ENCODE data around the gene MAGI1. TPM values are rescaled to one million over a fixed set of nuclear protein-coding genes. Genes with fewer than 3 reads are reported as not detected.

The MAGI1 gene
- total RNA-seq, 5 donors from 2014 or later (not counting 1 experiment from before 2014, with no cell fraction given), result 0.23 to 0.63 (median 0.29) TPM

DNA sequence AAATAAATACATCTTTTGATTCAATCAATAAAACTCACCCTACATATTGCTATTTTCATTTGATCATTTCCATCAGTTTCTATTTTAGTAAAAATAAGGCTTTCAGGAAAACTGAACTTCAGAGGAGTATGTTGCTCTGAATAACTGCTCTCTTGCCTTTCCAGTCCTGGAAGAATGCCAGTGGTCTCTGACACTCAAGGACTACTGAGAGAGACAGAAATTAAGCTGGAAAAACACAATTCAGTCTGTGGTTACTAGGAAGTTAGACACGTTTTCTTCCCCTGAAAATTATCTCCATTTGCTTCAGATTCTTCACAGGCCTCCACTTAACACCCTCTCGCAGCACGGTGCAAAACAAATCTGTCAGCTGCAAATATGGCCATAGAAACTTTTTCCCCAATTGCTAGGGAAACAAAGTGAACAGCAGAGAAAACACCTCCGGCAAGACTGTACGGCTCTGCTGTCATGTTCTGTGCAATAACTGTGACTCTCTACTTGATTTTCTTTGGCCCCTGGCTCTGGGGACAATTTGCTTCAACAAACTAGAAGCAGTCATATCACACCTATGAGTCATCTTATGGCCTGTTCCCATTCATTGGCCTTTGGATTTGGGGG, 353.0 kb downstream of the MAGI1 start:
- no peak overlapping the region for H3K27ac ChIP-seq (ENCODE audit: low read length)
- no peak overlapping the region for H3K4me3 ChIP-seq (ENCODE audit: control insufficient read depth in 1 of 2, extremely low read depth in 1 of 2, low read length in 1 of 2)
- no peak for ATAC-seq (replicated peaks in 1 of 4)
- Mint-ChIP-seq H3K4me1 (no peaks in the 10 kb centered on the region), H3K36me3 (no peaks in the 10 kb centered on the region), H3K27ac (no peak overlapping the region), H3K4me3 (no peak overlapping the region), H3K9me3 (peaks cover 0 to 7% (median 2%) of the 10 kb centered on the region in 3 donors), H3K27me3 (peaks cover 0 to 1% of the 10 kb centered on the region in 2 donors)
- CTCF ChIA-PET, result no interaction called here
- no peak for DNase-seq
- WGBS (ENCODE audit: insufficient coverage), result 73% methylated on average over 4 of the region's 5 CpGs
- POLR2A ChIA-PET, result no interaction called here
- H3K9me3 ChIP-seq, result no peaks in the 10 kb centered on the region
- H3K36me3 ChIP-seq (ENCODE audit: control insufficient read depth in 2 of 2, extremely low read depth in 1 of 2, insufficient read depth in 1 of 2, low read length in 1 of 2), result no peaks in the 10 kb centered on the region
- no peaks in the 10 kb centered on the region for H3K4me1 ChIP-seq (ENCODE audit: control insufficient read depth in 1 of 2, extremely low read depth in 1 of 2, insufficient read depth in 2 of 2, low read length in 2 of 2)
- no peaks in the 10 kb centered on the region for H3K27me3 ChIP-seq (replicated peaks in 1 of 2; ENCODE audit: control insufficient read depth in 2 of 2, extremely low read depth in 1 of 2, insufficient read depth in 2 of 2, low read length in 1 of 2)

- Mint-ChIP-seq H3K4me1 (no peaks in the 10 kb centered on the region), H3K27me3 (peaks cover 0 to 1% of the 10 kb centered on the region in 2 donors), H3K36me3 (no peaks in the 10 kb centered on the region), H3K9me3 (peaks cover 0 to 5% (median 3%) of the 10 kb centered on the region in 3 donors), H3K27ac (no peak overlapping the region), H3K4me3 (no peak overlapping the region)
- DNase-seq (no peak), ATAC-seq (replicated peaks in 1 of 4) (no peak)
- CTCF ChIA-PET, result no interaction called here
- no peak overlapping the region for H3K4me3 ChIP-seq (ENCODE audit: control insufficient read depth in 1 of 2, extremely low read depth in 1 of 2, low read length in 1 of 2)
- H3K4me1 ChIP-seq (ENCODE audit: control insufficient read depth in 1 of 2, extremely low read depth in 1 of 2, insufficient read depth in 2 of 2, low read length in 2 of 2), result no peaks in the 10 kb centered on the region
- WGBS (ENCODE audit: insufficient coverage), result 83% methylated on average over 2 of the region's 4 CpGs
- H3K36me3 ChIP-seq (ENCODE audit: control insufficient read depth in 2 of 2, extremely low read depth in 1 of 2, insufficient read depth in 1 of 2, low read length in 1 of 2), result no peaks in the 10 kb centered on the region
- POLR2A ChIA-PET, result no interaction called here
- no peaks in the 10 kb centered on the region for H3K27me3 ChIP-seq (replicated peaks in 1 of 2; ENCODE audit: control insufficient read depth in 2 of 2, extremely low read depth in 1 of 2, insufficient read depth in 2 of 2, low read length in 1 of 2)
- H3K9me3 ChIP-seq, result no peaks in the 10 kb centered on the region
- H3K27ac ChIP-seq (ENCODE audit: low read length), result no peak overlapping the region
These were observed 360.2 kb downstream of the MAGI1 start for GRCh38 chr3:65678516-65678915.

- ATAC-seq (replicated peaks in 1 of 4) (no peak), DNase-seq (no peak)
- ChIA-PET POLR2A (no interaction called here), CTCF (no interaction called here)
- no peak overlapping the region for H3K27ac ChIP-seq (ENCODE audit: low read length)
- Mint-ChIP-seq H3K36me3 (no peaks in the 10 kb centered on the region), H3K4me1 (no peaks in the 10 kb centered on the region), H3K9me3 (peaks cover 0 to 5% (median 0%) of the 10 kb centered on the region in 3 donors), H3K27ac (no peak overlapping the region), H3K4me3 (no peak overlapping the region), H3K27me3 (peaks cover 0 to 1% of the 10 kb centered on the region in 2 donors)
- H3K36me3 ChIP-seq (ENCODE audit: control insufficient read depth in 2 of 2, extremely low read depth in 1 of 2, insufficient read depth in 1 of 2, low read length in 1 of 2), result no peaks in the 10 kb centered on the region
- H3K4me3 ChIP-seq (ENCODE audit: control insufficient read depth in 1 of 2, extremely low read depth in 1 of 2, low read length in 1 of 2), result no peak overlapping the region
- WGBS (ENCODE audit: insufficient coverage), result 100% methylated on average over 2 of the region's 3 CpGs
- H3K9me3 ChIP-seq, result no peaks in the 10 kb centered on the region
- H3K27me3 ChIP-seq (replicated peaks in 1 of 2; ENCODE audit: control insufficient read depth in 2 of 2, extremely low read depth in 1 of 2, insufficient read depth in 2 of 2, low read length in 1 of 2), result no peaks in the 10 kb centered on the region
- H3K4me1 ChIP-seq (ENCODE audit: control insufficient read depth in 1 of 2, extremely low read depth in 1 of 2, insufficient read depth in 2 of 2, low read length in 2 of 2), result no peaks in the 10 kb centered on the region
These were observed 361.2 kb downstream of the MAGI1 start for GRCh38 chr3:65677486-65678010.

- no peak for ATAC-seq (replicated peaks in 1 of 4)
- H3K36me3 Mint-ChIP-seq, result no peaks in the 10 kb centered on the region
- Histone ChIP-seq H3K27me3 (replicated peaks in 1 of 2; ENCODE audit: control insufficient read depth in 2 of 2, extremely low read depth in 1 of 2, insufficient read depth in 2 of 2, low read length in 1 of 2) (no peaks in the 10 kb centered on the region), H3K9me3 (no peaks in the 10 kb centered on the region), H3K36me3 (ENCODE audit: control insufficient read depth in 2 of 2, extremely low read depth in 1 of 2, insufficient read depth in 1 of 2, low read length in 1 of 2) (no peaks in the 10 kb centered on the region), H3K4me1 (ENCODE audit: control insufficient read depth in 1 of 2, extremely low read depth in 1 of 2, insufficient read depth in 2 of 2, low read length in 2 of 2) (no peaks in the 10 kb centered on the region), H3K4me3 (ENCODE audit: control insufficient read depth in 1 of 2, extremely low read depth in 1 of 2, low read length in 1 of 2) (no peak overlapping the region), H3K27ac (ENCODE audit: low read length) (no peak overlapping the region)
- ChIA-PET CTCF (no interaction called here), POLR2A (no interaction called here)
- DNase-seq, result no peak
- H3K4me1 Mint-ChIP-seq, result no peaks in the 10 kb centered on the region
- no peak overlapping the region for H3K4me3 Mint-ChIP-seq
- 45% methylated on average over 2 of the region's 2 CpGs for WGBS (ENCODE audit: insufficient coverage)
- peaks cover 0 to 5% (median 0%) of the 10 kb centered on the region in 3 donors for H3K9me3 Mint-ChIP-seq
- H3K27ac Mint-ChIP-seq, result no peak overlapping the region
- H3K27me3 Mint-ChIP-seq, result peaks cover 0 to under 1% of the 10 kb centered on the region in 2 donors
These were observed 362.1 kb downstream of the MAGI1 start for GRCh38 chr3:65676580-65676979.

- ChIA-PET CTCF (no interaction called here), POLR2A (no interaction called here)
- Histone ChIP-seq H3K27ac (ENCODE audit: low read length) (no peak overlapping the region), H3K27me3 (replicated peaks in 1 of 2; ENCODE audit: control insufficient read depth in 2 of 2, extremely low read depth in 1 of 2, insufficient read depth in 2 of 2, low read length in 1 of 2) (no peaks in the 10 kb centered on the region), H3K4me3 (ENCODE audit: control insufficient read depth in 1 of 2, extremely low read depth in 1 of 2, low read length in 1 of 2) (no peak overlapping the region), H3K36me3 (ENCODE audit: control insufficient read depth in 2 of 2, extremely low read depth in 1 of 2, insufficient read depth in 1 of 2, low read length in 1 of 2) (no peaks in the 10 kb centered on the region), H3K4me1 (ENCODE audit: control insufficient read depth in 1 of 2, extremely low read depth in 1 of 2, insufficient read depth in 2 of 2, low read length in 2 of 2) (no peaks in the 10 kb centered on the region), H3K9me3 (no peaks in the 10 kb centered on the region)
- no peaks in the 10 kb centered on the region for H3K4me1 Mint-ChIP-seq
- H3K4me3 Mint-ChIP-seq, result no peak overlapping the region
- H3K9me3 Mint-ChIP-seq, result peaks cover 0 to 5% (median 3%) of the 10 kb centered on the region in 3 donors
- no peaks in the 10 kb centered on the region for H3K36me3 Mint-ChIP-seq
- ATAC-seq (replicated peaks in 1 of 4) (no peak), DNase-seq (no peak)
- H3K27me3 Mint-ChIP-seq, result no peaks in the 10 kb centered on the region
- no peak overlapping the region for H3K27ac Mint-ChIP-seq
- WGBS (ENCODE audit: insufficient coverage), result no CpG with 5 or more reads among the region's 3 CpGs
These were observed 363.7 kb downstream of the MAGI1 start for GRCh38 chr3:65675011-65675410.

GRCh38 chr3:65674226-65674625, 364.5 kb downstream of the MAGI1 start:
- WGBS (ENCODE audit: insufficient coverage), result 43% methylated on average over 1 of the region's 2 CpGs
- ChIA-PET POLR2A (no interaction called here), CTCF (interaction anchor here in 1 of 2 donors (0.6 kb wide), 1 partner anchor 73 kb away, joined by 3 read pairs; no protein-coding TSS in a partner anchor)
- DNase-seq, result no peak
- Histone ChIP-seq H3K27ac (ENCODE audit: low read length) (no peak overlapping the region), H3K9me3 (no peaks in the 10 kb centered on the region), H3K4me1 (ENCODE audit: control insufficient read depth in 1 of 2, extremely low read depth in 1 of 2, insufficient read depth in 2 of 2, low read length in 2 of 2) (no peaks in the 10 kb centered on the region), H3K36me3 (ENCODE audit: control insufficient read depth in 2 of 2, extremely low read depth in 1 of 2, insufficient read depth in 1 of 2, low read length in 1 of 2) (no peaks in the 10 kb centered on the region), H3K27me3 (replicated peaks in 1 of 2; ENCODE audit: control insufficient read depth in 2 of 2, extremely low read depth in 1 of 2, insufficient read depth in 2 of 2, low read length in 1 of 2) (no peaks in the 10 kb centered on the region), H3K4me3 (ENCODE audit: control insufficient read depth in 1 of 2, extremely low read depth in 1 of 2, low read length in 1 of 2) (no peak overlapping the region)
- Mint-ChIP-seq H3K4me1 (no peaks in the 10 kb centered on the region), H3K27me3 (no peaks in the 10 kb centered on the region), H3K9me3 (peaks cover 0 to 5% (median 3%) of the 10 kb centered on the region in 3 donors), H3K27ac (no peak overlapping the region), H3K4me3 (no peak overlapping the region), H3K36me3 (no peaks in the 10 kb centered on the region)
- no peak for ATAC-seq (replicated peaks in 1 of 4)
